K562 (cell line): ENCODE results near the gene UGT1A10. TPM values are rescaled to one million over a fixed set of nuclear protein-coding genes. Genes with fewer than 3 reads are reported as not detected.

Source experiments
- ATAC-seq: fragments of 200-7000 bp; cut with Tn5 transposase; 3 replicates; pipeline ENCODE4 v1.9.1; 2020; ENCODE audit warnings: moderate library complexity
- BruUV-seq: library from RNA; stranded (reverse); fragments of 400-500 nt; replicated peaks from 2 replicates; lab custom pipeline; 2021; lab: Mats Ljungman, UMichigan
- CTCF ChIA-PET: fragments of 300-600 bp; formaldehyde crosslinking; extraction: SDS; loops from one replicate; lab custom pipeline; 2021; ENCODE audit warnings: low intra/inter-chr PET ratio; lab: Yijun Ruan, JAX
- POLR2A ChIA-PET: fragments of 300-600, 350-650 bp; sonication (Branson Sonifier 250); formaldehyde crosslinking; extraction: SDS; loops from one replicate; lab custom pipeline; 2021; ENCODE audit warnings: antibody characterized with exemption, inconsistent platforms; lab: Yijun Ruan, JAX
- DNase-seq, 4 experiments: peaks; one replicate each; pipeline versions ENCODE4 v3.0.0 to v3.0.0-alpha.2; 2011 to 2018; ENCODE audit warnings: low spot score in 3 of 4, mixed read lengths in 3 of 4; ENCODE audit errors: extremely low read depth in 1 of 4
- FAIRE-seq: peaks from 2 replicates; lab custom pipeline; 2011; peaks lifted over from hg19 to GRCh38; lab: Jason Lieb, UNC
- H2AFZ ChIP-seq: 2 replicates; pipeline ENCODE4 v1.6.0; 2011; ENCODE audit warnings: low read depth, low read length, control low read depth, inconsistent platforms
- H3K27ac ChIP-seq: fragments of 200-600 bp; 3 replicates; pipeline ENCODE4 v1.8.0; 2011; ENCODE audit warnings: low read depth, mild to moderate bottlenecking, control low read depth, inconsistent platforms, low read length, moderate library complexity, mixed read lengths; ENCODE audit errors: extremely low read depth
- H3K27me3 ChIP-seq, 2 experiments: fragments of 300-600 bp in 1 of 2; 2 replicates in 1 of 2; 3 replicates in 1 of 2; pipeline versions ENCODE4 v1.6.0 to v1.8.0; 2011; ENCODE audit warnings: inconsistent platforms in 2 of 2, low read length in 2 of 2, mild to moderate bottlenecking in 1 of 2, mixed read lengths in 1 of 2, moderate library complexity in 1 of 2; ENCODE audit not compliant: control insufficient read depth in 2 of 2, insufficient read depth in 2 of 2
- H3K36me3 ChIP-seq: fragments of 300-600 bp; 3 replicates; pipeline ENCODE4 v1.8.0; 2011; ENCODE audit warnings: mild to moderate bottlenecking, low read length, inconsistent platforms; ENCODE audit not compliant: control insufficient read depth, insufficient read depth
- H3K4me1 ChIP-seq, 2 experiments: fragments of 200-600 bp in 1 of 2; replicated peaks in 1 of 2; 2 replicates in 1 of 2; 3 replicates in 1 of 2; pipeline versions ENCODE4 v1.5.1 to v1.8.0; 2011; ENCODE audit warnings: inconsistent platforms in 2 of 2, low read length in 2 of 2, mild to moderate bottlenecking in 1 of 2, mixed read lengths in 1 of 2, moderate library complexity in 1 of 2; ENCODE audit not compliant: control insufficient read depth in 2 of 2, insufficient read depth in 2 of 2
- H3K4me2 ChIP-seq: 2 replicates; pipeline ENCODE4 v1.6.1; 2011; ENCODE audit warnings: low read length, control low read depth, inconsistent platforms, mixed read lengths; ENCODE audit not compliant: insufficient read depth
- H3K4me3 ChIP-seq: fragments of 200-600 bp; sonication (generic), shearing (Covaris generic); 2 replicates; pipeline ENCODE4 v1.5.1; 2016; ENCODE audit warnings: control low read depth, inconsistent platforms
- H3K79me2 ChIP-seq: fragments of 200-600 bp; 3 replicates; pipeline ENCODE4 v1.8.0; 2011; ENCODE audit warnings: low read length, inconsistent platforms; ENCODE audit not compliant: control insufficient read depth, insufficient read depth
- H3K9ac ChIP-seq, 2 experiments: 2 replicates each; pipeline versions ENCODE4 v1.6.0 to v1.6.1; 2011; ENCODE audit warnings: low read depth in 2 of 2, low read length in 2 of 2, control low read depth in 1 of 2, inconsistent platforms in 1 of 2, mild to moderate bottlenecking in 1 of 2, mixed read lengths in 1 of 2; ENCODE audit not compliant: insufficient read depth in 1 of 2
- H3K9me1 ChIP-seq: one replicate; pipeline ENCODE4 v1.6.0; 2011; ENCODE audit warnings: inconsistent platforms, mild to moderate bottlenecking, low read length, moderate library complexity; ENCODE audit not compliant: control insufficient read depth, insufficient read depth
- H3K9me3 ChIP-seq: replicated peaks from 2 replicates; pipeline ENCODE4 v1.5.1; 2011; ENCODE audit warnings: low read depth, low read length, inconsistent platforms; ENCODE audit not compliant: control insufficient read depth, insufficient read depth
- H4K20me1 ChIP-seq: replicated peaks from 2 replicates; pipeline ENCODE4 v1.6.1; 2011; ENCODE audit warnings: low read length, inconsistent platforms, mixed read lengths; ENCODE audit not compliant: control insufficient read depth, insufficient read depth
- ATF2 ChIP-seq: sonication (generic); formaldehyde crosslinking; IDR thresholded peaks from 2 replicates; pipeline ENCODE4 v1.8.1; 2022; ENCODE audit warnings: missing genetic modification reagents
- DNMT1 ChIP-seq: fragments of 450-650 bp; IDR thresholded peaks from 2 replicates; pipeline ENCODE4 v1.6.1; 2016; ENCODE audit warnings: antibody characterized with exemption, mild to moderate bottlenecking
- EHMT2 ChIP-seq: fragments of 450-650 bp; IDR thresholded peaks from 2 replicates; pipeline ENCODE4 v1.6.1; 2018; ENCODE audit warnings: antibody characterized with exemption
- ELK3 ChIP-seq: fragments of 450-650 bp; formaldehyde crosslinking; IDR thresholded peaks from 2 replicates; pipeline ENCODE4 v1.4.0; 2020; ENCODE audit warnings: mild to moderate bottlenecking
- GATA2 ChIP-seq: sonication (generic); formaldehyde crosslinking; IDR thresholded peaks from 2 replicates; pipeline ENCODE4 v1.4.0; 2020; ENCODE audit warnings: mild to moderate bottlenecking, missing genetic modification reagents
- PHTF2 ChIP-seq: fragments of 250-450 bp; sonication (Bioruptor Pico); IDR thresholded peaks from 2 replicates; pipeline ENCODE4 v1.5.0; 2021; ENCODE audit warnings: mild to moderate bottlenecking
- ZNF232 ChIP-seq: sonication (generic); formaldehyde crosslinking; IDR thresholded peaks from 2 replicates; pipeline ENCODE4 v1.8.0; 2022; ENCODE audit warnings: mild to moderate bottlenecking, missing genetic modification reagents
- ZNF778 ChIP-seq: fragments of 450-650 bp; formaldehyde crosslinking; IDR thresholded peaks from 2 replicates; pipeline ENCODE4 v1.4.0; 2020; ENCODE audit warnings: mild to moderate bottlenecking, moderate library complexity
- WGBS: fragments of 100-300 bp; shearing (Covaris generic); methylation state at CpG from one replicate; pipeline ENCODE4 v1.1.6; 2016; ENCODE audit warnings: low coverage, mixed read lengths; ENCODE audit not compliant: insufficient coverage; ENCODE audit errors: missing lambda C conversion rate; 5-methylcytosine and 5-hydroxymethylcytosine counted together
- in situ Hi-C: fragments of 300-500 bp; cut with MboI; formaldehyde crosslinking; loops from 4 replicates; pipeline ENCODE4 v1.15.0; 2018; ENCODE audit warnings: inconsistent platforms, mixed read lengths
- intact Hi-C: fragments of 100-400 bp; cut with micrococcal nuclease; formaldehyde crosslinking; loops from 2 replicates; pipeline ENCODE4 v1.14.2; 2022
- polyA plus RNA-seq, 8 experiments: library from polyadenylated mRNA; depleted of rRNA in 4 of 8; stranded (reverse) in 5 of 8; unstranded in 3 of 8; fragments of >200 nt; fragmentation: Nextera tagmentation in 2 of 8; fragmentation: Illumina TruSeq in 1 of 8; extraction: Ambion mirVana in 2 of 8; extraction: Trizol in 1 of 8; gene quantifications; 2 replicates each; pipeline versions ENCODE4 v1.2.1 to v1.2.3, GENCODE V29; 2011 to 2014; ENCODE audit warnings: inconsistent platforms in 1 of 8, missing spikeins in 1 of 8
- total RNA-seq, 7 experiments: library from RNA; depleted of rRNA in 6 of 7; stranded (reverse); fragments of >200 nt in 6 of 7; fragmentation: Illumina TruSeq in 2 of 7; extraction: Trizol in 2 of 7; gene quantifications; 2 replicates each; pipeline versions ENCODE4 v1.2.1 to v1.2.3, GENCODE V29; 2011 to 2021; ENCODE audit warnings: low replicate concordance in 1 of 7

UGT1A10 gene
- total and polyA plus RNA-seq, 9 of the 15 experiments (the other 6 are each of a cell fraction or from before 2014, with no cell fraction given), result not detected

GRCh38 chr2:233766416-233766815, 130.2 kb downstream of the UGT1A10 start:
- WGBS, result 11% methylated on average over 3 of the region's 4 CpGs
- POLR2A ChIA-PET, result no interaction called here
- FAIRE-seq, result no peak

More at GRCh38 chr2:233766416-233766815, 130.2 kb downstream of the UGT1A10 start:
- Histone ChIP-seq H3K4me3 (no peak overlapping the region), H3K4me2 (no peak overlapping the region), H2AFZ (no peak overlapping the region), H3K36me3 (no peaks in the 10 kb centered on the region), H3K79me2 (no peaks in the 10 kb centered on the region), H3K27ac (no peak overlapping the region), H3K9me3 (no peaks in the 10 kb centered on the region), H4K20me1 (no peaks in the 10 kb centered on the region), H3K9ac (no peak overlapping the region)
- DNase-seq, result no peak
- no TSS peak for BruUV-seq
- CTCF ChIA-PET, result no interaction called here
- intact Hi-C loops, result no loop called here
- ATAC-seq, result no peak
- in situ Hi-C loops, result no loop called here
- TF ChIP-seq GATA2 (CRISPR knock-in tag), result no peak
- TF ChIP-seq ELK3, result no peak
- TF ChIP-seq ATF2 (CRISPR knock-in tag), result no peak
- no peak for TF ChIP-seq DNMT1
- no peak for TF ChIP-seq ZNF778 (CRISPR knock-in tag)
- no peak for TF ChIP-seq PHTF2 (CRISPR knock-in tag)
- TF ChIP-seq ZNF232, result no peak
- TF ChIP-seq EHMT2, result no peak
- TF ChIP-seq, all 486 proteins: peak for 0
- Histone ChIP-seq H3K27me3 (peaks cover 0 to 7% of the 10 kb centered on the region in 2 experiments; a peak in 3 of 5 replicates), H3K9me1 (no peaks in the 10 kb centered on the region), H3K4me1 (no peaks in the 10 kb centered on the region)
